Adrenal gland (tissue), 12 donors: ENCODE measurements around the gene GRM8. TPM values are rescaled to one million over a fixed set of nuclear protein-coding genes. Genes with fewer than 3 reads are reported as not detected.

Source experiments
- DNase-seq, 7 donors: peaks; one replicate each; pipeline ENCODE4 v3.0.0-alpha.2; 2019 to 2020
- H3K27ac ChIP-seq, 5 donors: fragments of 200-600 bp; sonication (generic) in 4 of 5; 1 replicate in 3 of 5; 2 replicates in 2 of 5; pipeline versions ENCODE4 v1.5.1 to v1.8.0; 2016 to 2020; ENCODE audit warnings: mild to moderate bottlenecking in 1 of 5
- H3K27me3 ChIP-seq: fragments of 200-600 bp; 2 replicates; pipeline ENCODE4 v1.8.0; 2021
- H3K36me3 ChIP-seq, 2 donors: fragments of 200-600 bp; replicated peaks in 1 of 2; 1 replicate in 1 of 2; 2 replicates in 1 of 2; pipeline versions ENCODE4 v1.5.1 to v1.8.0; 2018 to 2022
- H3K4me1 ChIP-seq, 2 donors: fragments of 200-600 bp; replicated peaks in 1 of 2; 1 replicate in 1 of 2; 2 replicates in 1 of 2; pipeline versions ENCODE4 v1.5.1 to v1.8.0; 2018 to 2021
- H3K4me3 ChIP-seq, 4 donors: fragments of 200-600 bp; sonication (generic) in 3 of 4; one replicate each; pipeline ENCODE4 v1.5.1; 2016 to 2018
- H3K9me3 ChIP-seq, 3 donors: fragments of 200-600 bp; sonication (generic) in 1 of 3; replicated peaks in 1 of 3; 1 replicate in 2 of 3; 2 replicates in 1 of 3; pipeline versions ENCODE4 v1.5.1 to v1.8.0; 2016 to 2021
- CTCF ChIP-seq, 6 experiments: fragments of 450-650 bp in 4 of 6; fragments of 200-600 bp in 2 of 6; sonication (generic) in 1 of 6; IDR thresholded peaks; 1 replicate in 5 of 6; 2 replicates in 1 of 6; pipeline versions ENCODE4 v1.5.1 to v1.8.0; 2016 to 2021; ENCODE audit warnings: antibody characterized with exemption in 6 of 6, mild to moderate bottlenecking in 2 of 6, moderate library complexity in 1 of 6
- POLR2A ChIP-seq, 2 donors: fragments of 450-650 bp; IDR thresholded peaks; one replicate each; pipeline ENCODE4 v1.6.1; 2017; ENCODE audit warnings: antibody characterized with exemption in 2 of 2, mild to moderate bottlenecking in 2 of 2, moderate library complexity in 1 of 2
- WGBS, 4 donors: extraction: QIAGEN DNeasy Blood & Tissue Kit in 2 of 4; methylation state at CpG; one replicate each; pipeline versions ENCODE4 v1.1.5 to v1.1.7; 2013 to 2017; 5-methylcytosine and 5-hydroxymethylcytosine counted together
- intact Hi-C, 2 donors: fragments of 100-400 bp; cut with DNase I; formaldehyde crosslinking; loops; one replicate each; pipeline versions ENCODE4 v1.14.1 to v1.15.0; 2022 to 2023
- polyA plus RNA-seq, 3 donors: library from polyadenylated mRNA; stranded (reverse); fragments of 200-250 nt in 2 of 3; fragments of 350-450 nt in 1 of 3; fragmentation: Illumina TruSeq in 1 of 3; extraction: RNeasy Lipid Tissue Mini Kit (QIAGEN cat#74804) in 1 of 3; gene quantifications; one replicate each; pipeline ENCODE4 v1.2.3, GENCODE V29; 2013 to 2014
- total RNA-seq, 9 donors: library from RNA; depleted of rRNA in 4 of 9; stranded (reverse); fragments of >200 nt in 4 of 9; fragments of 120-200 nt in 1 of 9; fragmentation: NEBNext Ultra II Directional in 1 of 9; extraction: Animal tissue kit (Norgen Biotek cat#: 25700) in 1 of 9; gene quantifications; one replicate each; pipeline versions ENCODE4 v1.1.0 to v1.2.4, GENCODE V29; 2013 to 2023
- donor health status: healthy with polysubstance abuse.
- donor health status: Bipolar disorder and iron deficiency.
- donor health status: DM: yes; HTN: yes; CAD: no.
- donor health status: DM: no; HTN: no; CAD: no.
- donor health status: DM: no; HTN: no; CAD: no.
- donor health status: DM: yes; HTN: yes; CAD: no.

GRM8 gene
- total and polyA plus RNA-seq, 12 donors = 0.10 to 2.5 (median 0.92) TPM; not detected in 5

GRCh38 chr7:126635545-126635944, 617.2 kb downstream of the GRM8 start:
- Histone ChIP-seq H3K27me3 (no peaks in the 10 kb centered on the region), H3K27ac (no peak overlapping the region), H3K4me3 (no peak overlapping the region), H3K9me3 (no peaks in the 10 kb centered on the region), H3K36me3 (no peaks in the 10 kb centered on the region), H3K4me1 (no peaks in the 10 kb centered on the region)
- no peak for TF ChIP-seq CTCF (IDR thresholded peaks at IDR 0.05)
- no peak for TF ChIP-seq POLR2A (IDR thresholded peaks at IDR 0.05)
- intact Hi-C loops = no loop called here
- DNase-seq = no peak

GRCh38 chr7:126608339-126608776, 644.4 kb downstream of the GRM8 start:
- H3K36me3 ChIP-seq = no peaks in the 10 kb centered on the region
- H3K9me3 ChIP-seq = no peaks in the 10 kb centered on the region
- no peak overlapping the region for H3K27ac ChIP-seq
- no peak overlapping the region for H3K4me3 ChIP-seq
- 51 to 58% (median 54%) methylated on average over 6 to 7 of the region's 7 CpGs for WGBS, 4 donors
- no peaks in the 10 kb centered on the region for H3K27me3 ChIP-seq
- no peaks in the 10 kb centered on the region for H3K4me1 ChIP-seq
- no peak for DNase-seq
- intact Hi-C loops = no loop called here
- no peak for TF ChIP-seq POLR2A (IDR thresholded peaks at IDR 0.05)
- peak in 1 of 6 experiments; percentile 15 for TF ChIP-seq CTCF (IDR thresholded peaks at IDR 0.05)

GRCh38 chr7:126606331-126606730, 646.4 kb downstream of the GRM8 start:
- no peak overlapping the region for H3K4me3 ChIP-seq
- H3K27ac ChIP-seq = no peak overlapping the region
- H3K27me3 ChIP-seq = no peaks in the 10 kb centered on the region
- no peaks in the 10 kb centered on the region for H3K36me3 ChIP-seq
- no peak for TF ChIP-seq POLR2A (IDR thresholded peaks at IDR 0.05)
- TF ChIP-seq CTCF (IDR thresholded peaks at IDR 0.05) = no peak
- H3K9me3 ChIP-seq = no peaks in the 10 kb centered on the region
- no peaks in the 10 kb centered on the region for H3K4me1 ChIP-seq
- intact Hi-C loops = no loop called here
- no peak for DNase-seq
- 89 to 93% (median 92%) methylated on average over 3 of the region's 3 CpGs for WGBS, 4 donors

GRCh38 chr7:126605553-126605952, 647.2 kb downstream of the GRM8 start:
- H3K9me3 ChIP-seq = no peaks in the 10 kb centered on the region
- H3K4me1 ChIP-seq = no peaks in the 10 kb centered on the region
- 60 to 85% (median 75%) methylated on average over 2 of the region's 2 CpGs for WGBS, 4 donors
- TF ChIP-seq POLR2A (IDR thresholded peaks at IDR 0.05) (no peak), CTCF (IDR thresholded peaks at IDR 0.05) (no peak)
- no peak for DNase-seq
- no peaks in the 10 kb centered on the region for H3K36me3 ChIP-seq
- H3K4me3 ChIP-seq = no peak overlapping the region
- intact Hi-C loops = no loop called here
- H3K27ac ChIP-seq = no peak overlapping the region
- H3K27me3 ChIP-seq = no peaks in the 10 kb centered on the region
